ENCODE results near the gene CRACR2A.

DNA sequence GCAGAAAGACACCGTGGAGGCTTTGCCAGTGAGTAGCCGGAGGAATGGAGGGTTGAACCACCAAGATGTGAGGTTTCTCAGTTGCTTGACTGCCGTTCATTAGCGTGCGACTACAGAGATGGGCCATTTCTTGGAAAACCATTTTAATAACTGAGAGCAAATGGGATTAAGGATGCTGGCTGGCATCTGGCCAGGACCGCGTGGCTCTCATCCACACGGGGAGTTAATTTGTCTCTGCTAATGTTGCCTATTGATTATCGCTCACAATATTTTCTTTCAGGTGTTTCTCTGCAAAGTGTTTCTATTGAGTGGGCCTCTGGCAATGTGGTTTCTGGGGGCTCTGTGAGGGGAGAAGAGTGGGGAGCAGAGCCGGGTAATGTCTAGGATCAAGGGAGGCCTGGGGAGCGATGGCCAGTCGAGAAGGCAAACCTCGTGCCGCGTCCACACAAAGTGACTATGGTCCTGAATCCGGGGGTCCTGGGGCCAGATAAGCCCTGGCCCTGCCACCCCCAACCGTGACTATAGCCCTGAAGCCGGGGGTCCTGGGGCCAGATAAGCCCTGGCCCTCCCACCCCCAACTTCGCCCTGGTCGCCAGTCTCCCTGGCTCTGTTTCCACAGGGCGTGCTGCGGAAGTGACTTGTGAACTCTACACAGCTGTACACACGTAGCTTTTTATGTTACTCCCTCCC lies 151.3 kb downstream of the CRACR2A start:
- TF ChIP-seq EP300 (IDR thresholded peaks at IDR 0.05): no peak
- no peak for TF ChIP-seq CTCF (IDR thresholded peaks at IDR 0.05)
- TF ChIP-seq POLR2A (IDR thresholded peaks at IDR 0.05; ENCODE audit: low read length): no peak
- no peak for TF ChIP-seq CHD2 (IDR thresholded peaks at IDR 0.05; ENCODE audit: low read length, partially characterized antibody)
- no peak for TF ChIP-seq HOXA7 (CRISPR knock-in tag; IDR thresholded peaks at IDR 0.05)
- TF ChIP-seq NR3C1 (IDR thresholded peaks at IDR 0.05): no peak
- TF ChIP-seq NFE2L2 (conservative IDR thresholded peaks at IDR 0.05; ENCODE audit: low read length): no peak
- TF ChIP-seq RNF2 (IDR thresholded peaks at IDR 0.05; ENCODE audit: borderline replicate concordance, low read depth): no peak

All from A549 (cell line).